ENCODE measurements around the gene THRA. TPM values are rescaled to one million over a fixed set of nuclear protein-coding genes. Genes with fewer than 3 reads are reported as not detected.

Gene THRA
- total RNA-seq, 2 donors from 2014 or later = 64.8 to 75.0 TPM

DNA sequence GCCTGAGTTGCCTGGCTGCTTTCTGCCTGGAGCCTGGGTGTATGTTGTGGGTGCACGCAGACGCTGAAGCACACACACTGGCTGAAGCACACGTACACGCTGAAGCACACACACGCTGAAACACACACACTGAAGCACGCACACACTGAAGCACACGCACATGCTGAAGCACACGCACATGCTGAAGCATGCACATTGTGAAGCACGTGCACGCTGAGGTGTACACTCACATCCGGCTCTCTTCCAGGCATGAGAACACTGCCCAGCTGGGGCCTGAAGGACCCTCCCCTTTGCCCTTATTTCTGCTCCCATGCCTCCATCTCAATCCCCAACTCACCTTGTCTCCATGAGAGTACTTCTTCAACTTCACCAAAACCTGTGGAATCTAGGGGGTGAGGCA, 31.1 kb upstream of the THRA start:
- Histone ChIP-seq H3K4me1 (ENCODE audit: control insufficient read depth in 1 of 2, low read depth in 2 of 2) (peaks cover 0 to 19% of the 10 kb centered on the region in 2 donors), H3K36me3 (peaks cover 56% of the 10 kb centered on the region), H3K27me3 (replicated peaks; ENCODE audit: insufficient read depth) (no peaks in the 10 kb centered on the region), H3K4me3 (no peak overlapping the region), H3K27ac (no peak overlapping the region), H3K9me3 (no peaks in the 10 kb centered on the region)
- ATAC-seq (ENCODE audit: insufficient number of reproducible peaks, low FRiP score, low read depth) (no peak), DNase-seq (ENCODE audit: low spot score) (no peak)
- TF ChIP-seq, protein P1, sequence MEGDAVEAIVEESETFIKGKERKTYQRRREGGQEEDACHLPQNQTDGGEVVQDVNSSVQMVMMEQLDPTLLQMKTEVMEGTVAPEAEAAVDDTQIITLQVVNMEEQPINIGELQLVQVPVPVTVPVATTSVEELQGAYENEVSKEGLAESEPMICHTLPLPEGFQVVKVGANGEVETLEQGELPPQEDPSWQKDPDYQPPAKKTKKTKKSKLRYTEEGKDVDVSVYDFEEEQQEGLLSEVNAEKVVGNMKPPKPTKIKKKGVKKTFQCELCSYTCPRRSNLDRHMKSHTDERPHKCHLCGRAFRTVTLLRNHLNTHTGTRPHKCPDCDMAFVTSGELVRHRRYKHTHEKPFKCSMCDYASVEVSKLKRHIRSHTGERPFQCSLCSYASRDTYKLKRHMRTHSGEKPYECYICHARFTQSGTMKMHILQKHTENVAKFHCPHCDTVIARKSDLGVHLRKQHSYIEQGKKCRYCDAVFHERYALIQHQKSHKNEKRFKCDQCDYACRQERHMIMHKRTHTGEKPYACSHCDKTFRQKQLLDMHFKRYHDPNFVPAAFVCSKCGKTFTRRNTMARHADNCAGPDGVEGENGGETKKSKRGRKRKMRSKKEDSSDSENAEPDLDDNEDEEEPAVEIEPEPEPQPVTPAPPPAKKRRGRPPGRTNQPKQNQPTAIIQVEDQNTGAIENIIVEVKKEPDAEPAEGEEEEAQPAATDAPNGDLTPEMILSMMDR (IDR thresholded peaks at IDR 0.05) = no peak

DNA sequence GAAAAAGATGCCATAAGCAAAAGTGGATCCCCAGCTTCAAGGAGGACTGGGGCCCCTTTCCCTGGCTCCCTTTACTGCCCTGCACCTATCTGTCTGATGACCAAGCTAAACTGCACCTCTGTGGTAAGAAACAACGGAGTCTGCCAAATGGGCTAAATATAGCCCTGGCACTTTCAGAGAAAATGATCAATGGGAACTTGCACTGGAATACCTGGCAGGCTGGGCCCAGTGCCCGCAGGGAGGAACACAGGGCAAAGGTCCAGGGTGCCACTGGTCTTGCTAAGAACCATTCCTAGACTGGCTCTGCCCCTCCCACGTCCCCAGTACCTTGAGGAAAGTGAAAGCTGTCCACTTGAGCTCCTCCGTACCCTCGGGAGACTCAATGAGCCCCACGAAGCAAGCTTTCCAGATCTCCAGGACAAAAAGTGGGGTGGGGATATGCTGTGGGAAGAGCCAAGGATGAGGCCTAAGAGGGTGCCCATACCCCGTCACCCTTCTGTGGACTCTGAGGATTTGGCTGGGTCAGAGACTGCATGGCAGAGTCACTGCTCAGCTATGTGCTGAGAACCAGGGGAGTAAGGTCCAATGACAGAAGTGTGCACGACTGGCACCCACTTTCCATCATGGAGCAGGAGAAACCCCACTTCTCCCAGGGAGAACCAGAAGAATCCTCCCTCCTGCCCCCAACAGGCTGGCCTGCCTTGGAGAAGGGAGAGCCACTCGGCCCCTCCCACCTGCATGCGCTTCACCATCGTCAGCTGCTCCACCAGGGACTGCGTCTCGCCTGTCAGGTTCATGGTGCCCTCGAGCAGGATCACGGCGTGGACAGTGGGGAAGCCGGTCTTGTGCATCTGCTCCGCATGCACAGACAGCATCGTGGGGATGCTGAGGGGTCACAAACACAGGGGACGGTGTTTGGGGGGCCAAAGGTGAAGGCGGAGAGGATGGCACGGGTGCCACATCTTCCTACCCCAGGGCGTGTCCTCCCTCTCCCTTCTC, 30.1 kb upstream of the THRA start:
- TF ChIP-seq, protein P1 (IDR thresholded peaks at IDR 0.05) = no peak
- Histone ChIP-seq H3K36me3 (peaks cover 56% of the 10 kb centered on the region), H3K27me3 (replicated peaks; ENCODE audit: insufficient read depth) (no peaks in the 10 kb centered on the region), H3K4me3 (no peak overlapping the region), H3K9me3 (no peaks in the 10 kb centered on the region), H3K27ac (no peak overlapping the region), H3K4me1 (ENCODE audit: control insufficient read depth in 1 of 2, low read depth in 2 of 2) (peaks cover 0 to 13% of the 10 kb centered on the region in 2 donors)
- ATAC-seq (ENCODE audit: insufficient number of reproducible peaks, low FRiP score, low read depth) (no peak), DNase-seq (ENCODE audit: low spot score) (no peak)

DNA sequence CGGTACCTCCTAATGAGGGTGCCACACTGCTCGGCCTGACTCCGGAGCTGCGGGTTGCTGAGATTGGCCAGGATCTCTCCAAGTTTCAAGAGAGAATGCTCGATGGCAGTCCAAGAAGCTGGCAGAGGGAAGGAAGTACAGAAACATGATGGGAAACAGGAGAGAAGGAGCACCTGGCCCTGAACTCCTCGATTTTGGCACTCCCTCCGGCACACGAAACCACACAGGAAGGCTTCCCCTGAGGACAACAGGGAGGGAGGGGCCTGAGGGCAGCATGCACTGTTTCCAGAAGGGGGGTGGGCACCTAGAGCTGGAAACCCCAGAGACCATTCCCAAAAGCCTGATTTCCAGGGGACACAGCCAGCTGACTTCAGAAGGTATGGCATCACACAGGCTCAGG, 29.4 kb upstream of the THRA start:
- Histone ChIP-seq H3K4me1 (ENCODE audit: control insufficient read depth in 1 of 2, low read depth in 2 of 2) (peaks cover 0 to 19% of the 10 kb centered on the region in 2 donors), H3K36me3 (peaks cover 56% of the 10 kb centered on the region)
- no peak for ATAC-seq (ENCODE audit: insufficient number of reproducible peaks, low FRiP score, low read depth)

DNA sequence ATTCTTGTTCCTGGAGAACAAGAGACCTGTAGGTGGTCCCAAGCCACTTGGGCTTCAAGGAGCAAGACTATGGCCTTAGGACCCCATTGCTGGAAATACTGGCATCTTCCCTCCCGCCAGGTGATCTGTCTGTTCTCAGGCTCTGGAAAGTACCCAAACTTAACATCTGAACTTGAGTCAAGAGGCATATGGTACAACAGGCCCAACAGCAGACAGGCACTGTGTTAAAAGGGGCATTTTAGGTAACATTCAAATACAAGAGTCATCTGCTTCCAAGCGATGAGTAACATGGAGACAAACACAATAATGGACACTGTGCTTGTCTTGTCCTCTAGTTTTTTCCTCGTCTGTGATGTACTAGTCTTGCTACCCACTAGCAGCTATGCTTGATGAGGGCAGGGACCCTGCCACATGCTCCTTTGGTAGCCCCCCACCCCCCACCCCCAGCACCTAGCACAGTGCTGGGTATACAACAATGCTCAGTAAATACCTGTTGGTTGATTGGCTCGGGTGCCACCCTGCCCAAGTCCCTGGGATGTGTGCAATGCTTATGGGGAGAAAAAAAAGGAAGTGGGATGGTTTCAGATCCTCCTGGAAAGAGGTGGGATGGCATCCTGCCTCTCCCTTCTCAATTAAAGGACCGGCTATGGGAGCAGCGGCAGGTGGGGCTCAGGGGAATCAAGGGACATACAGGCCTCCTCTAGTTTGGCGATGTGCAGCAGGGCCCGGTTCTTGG, 28.2 kb upstream of the THRA start:
- TF ChIP-seq, protein P1 (IDR thresholded peaks at IDR 0.05) = no peak
- no peak for DNase-seq (ENCODE audit: low spot score)
- Histone ChIP-seq H3K27ac (no peak overlapping the region), H3K36me3 (peaks cover 49% of the 10 kb centered on the region), H3K4me3 (no peak overlapping the region), H3K4me1 (ENCODE audit: control insufficient read depth in 1 of 2, low read depth in 2 of 2) (peaks cover 0 to 31% of the 10 kb centered on the region in 2 donors), H3K9me3 (no peaks in the 10 kb centered on the region), H3K27me3 (replicated peaks; ENCODE audit: insufficient read depth) (no peaks in the 10 kb centered on the region)
- no peak for ATAC-seq (ENCODE audit: insufficient number of reproducible peaks, low FRiP score, low read depth)

More for the DNA sequence above, 29.4 kb upstream of the THRA start:
- H3K9me3 ChIP-seq = no peaks in the 10 kb centered on the region
- TF ChIP-seq, protein P1 (IDR thresholded peaks at IDR 0.05) = no peak
- H3K27me3 ChIP-seq (replicated peaks; ENCODE audit: insufficient read depth) = no peaks in the 10 kb centered on the region
- no peak overlapping the region for H3K4me3 ChIP-seq
- DNase-seq (ENCODE audit: low spot score) = no peak
- H3K27ac ChIP-seq = no peak overlapping the region

DNA sequence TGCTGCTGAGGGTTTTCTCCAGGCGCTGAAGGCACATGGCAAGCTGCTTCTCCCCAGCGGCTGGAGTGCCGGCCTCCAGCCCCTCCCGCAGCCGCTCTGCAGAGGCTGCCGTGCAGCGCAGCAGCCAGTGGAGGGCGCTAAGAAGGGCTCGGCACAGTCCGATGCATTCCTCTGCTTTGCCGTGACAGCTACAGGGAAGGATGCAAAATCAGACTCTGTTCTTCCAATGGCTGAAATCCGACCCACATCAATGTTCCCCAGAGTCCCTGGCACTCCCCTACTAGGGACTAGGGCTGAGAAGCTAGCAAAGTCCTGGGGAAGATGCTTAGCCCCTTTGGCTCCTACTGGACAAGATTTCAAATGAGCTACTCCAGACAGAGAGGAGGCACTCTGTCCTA, 27.6 kb upstream of the THRA start:
- Histone ChIP-seq H3K27me3 (replicated peaks; ENCODE audit: insufficient read depth) (no peaks in the 10 kb centered on the region), H3K4me1 (ENCODE audit: control insufficient read depth in 1 of 2, low read depth in 2 of 2) (peaks cover 0 to 31% of the 10 kb centered on the region in 2 donors), H3K4me3 (no peak overlapping the region), H3K27ac (no peak overlapping the region), H3K36me3 (peaks cover 46% of the 10 kb centered on the region), H3K9me3 (no peaks in the 10 kb centered on the region)
- TF ChIP-seq, protein P1 (IDR thresholded peaks at IDR 0.05) = no peak
- no peak for ATAC-seq (ENCODE audit: insufficient number of reproducible peaks, low FRiP score, low read depth)
- DNase-seq (ENCODE audit: low spot score) = no peak
